Right renal pelvis (tissue), 4 donors: ENCODE results near the gene TXNRD3. TPM values are rescaled to one million over a fixed set of nuclear protein-coding genes. Genes with fewer than 3 reads are reported as not detected.

Experiments
- polyA plus RNA-seq, 4 donors: library from polyadenylated mRNA; unstranded; fragments of 120-200 nt; gene quantifications; one replicate each; pipeline ENCODE4 v1.2.1, GENCODE V29; 2013; ENCODE audit not compliant: insufficient read length in 4 of 4

TXNRD3 gene
- polyA plus RNA-seq, 4 donors, result 16.5 to 20.0 (median 18.6) TPM

Other genes starting within 250 kb of the TXNRD3 start
- 10 to 100 TPM; 31.6 to 35.5 (median 34.7) TPM for gene ZXDC, start 179.2 kb downstream of the TXNRD3 start, polyA plus RNA-seq
- under 1 TPM; 0.07 to 0.14 (median 0.10) TPM for gene UROC1, start 137.4 kb downstream of the TXNRD3 start, polyA plus RNA-seq
- 1 to 10 TPM; 3.7 to 6.6 (median 4.5) TPM for gene CHST13, start 131.0 kb downstream of the TXNRD3 start, polyA plus RNA-seq
- gene C3orf22, start 96.2 kb downstream of the TXNRD3 start, polyA plus RNA-seq, result under 1 TPM in 2 of 4 donors, not detected in 2; 0.06 to 0.23 TPM
- 10 to 100 TPM; 17.5 to 23.2 (median 18.1) TPM for gene CHCHD6, start 49.1 kb upstream of the TXNRD3 start, polyA plus RNA-seq